Measurements from ENCODE around the gene DGCR8.

GRCh38 chr22:20156042-20156389 lies 76.0 kb downstream of the DGCR8 start:
- no peak for TF ChIP-seq CTCF (IDR thresholded peaks at IDR 0.05)
- TF ChIP-seq ZFX (IDR thresholded peaks at IDR 0.05; ENCODE audit: borderline replicate concordance) = no peak
